K562 (cell line): Measurements from ENCODE around the gene CACNA2D3. TPM values are rescaled to one million over a fixed set of nuclear protein-coding genes. Genes with fewer than 3 reads are reported as not detected.

ENCODE experiments used
- ATAC-seq: fragments of 200-7000 bp; cut with Tn5 transposase; 3 replicates; pipeline ENCODE4 v1.9.1; 2020; ENCODE audit warnings: moderate library complexity
- BruUV-seq: library from RNA; stranded (reverse); fragments of 400-500 nt; replicated peaks from 2 replicates; lab custom pipeline; 2021; lab: Mats Ljungman, UMichigan
- CTCF ChIA-PET: fragments of 300-600 bp; formaldehyde crosslinking; extraction: SDS; loops from one replicate; lab custom pipeline; 2021; ENCODE audit warnings: low intra/inter-chr PET ratio; lab: Yijun Ruan, JAX
- POLR2A ChIA-PET: fragments of 300-600, 350-650 bp; sonication (Branson Sonifier 250); formaldehyde crosslinking; extraction: SDS; loops from one replicate; lab custom pipeline; 2021; ENCODE audit warnings: antibody characterized with exemption, inconsistent platforms; lab: Yijun Ruan, JAX
- DNase-seq, 4 experiments: peaks; one replicate each; pipeline versions ENCODE4 v3.0.0 to v3.0.0-alpha.2; 2011 to 2018; ENCODE audit warnings: low spot score in 3 of 4, mixed read lengths in 3 of 4; ENCODE audit errors: extremely low read depth in 1 of 4
- FAIRE-seq: peaks from 2 replicates; lab custom pipeline; 2011; peaks lifted over from hg19 to GRCh38; lab: Jason Lieb, UNC
- H2AFZ ChIP-seq: 2 replicates; pipeline ENCODE4 v1.6.0; 2011; ENCODE audit warnings: low read depth, low read length, control low read depth, inconsistent platforms
- H3K27ac ChIP-seq: fragments of 200-600 bp; 3 replicates; pipeline ENCODE4 v1.8.0; 2011; ENCODE audit warnings: low read depth, mild to moderate bottlenecking, control low read depth, inconsistent platforms, low read length, moderate library complexity, mixed read lengths; ENCODE audit errors: extremely low read depth
- H3K27me3 ChIP-seq, 2 experiments: fragments of 300-600 bp in 1 of 2; 2 replicates in 1 of 2; 3 replicates in 1 of 2; pipeline versions ENCODE4 v1.6.0 to v1.8.0; 2011; ENCODE audit warnings: inconsistent platforms in 2 of 2, low read length in 2 of 2, mild to moderate bottlenecking in 1 of 2, mixed read lengths in 1 of 2, moderate library complexity in 1 of 2; ENCODE audit not compliant: control insufficient read depth in 2 of 2, insufficient read depth in 2 of 2
- H3K36me3 ChIP-seq: fragments of 300-600 bp; 3 replicates; pipeline ENCODE4 v1.8.0; 2011; ENCODE audit warnings: mild to moderate bottlenecking, low read length, inconsistent platforms; ENCODE audit not compliant: control insufficient read depth, insufficient read depth
- H3K4me1 ChIP-seq, 2 experiments: fragments of 200-600 bp in 1 of 2; replicated peaks in 1 of 2; 2 replicates in 1 of 2; 3 replicates in 1 of 2; pipeline versions ENCODE4 v1.5.1 to v1.8.0; 2011; ENCODE audit warnings: inconsistent platforms in 2 of 2, low read length in 2 of 2, mild to moderate bottlenecking in 1 of 2, mixed read lengths in 1 of 2, moderate library complexity in 1 of 2; ENCODE audit not compliant: control insufficient read depth in 2 of 2, insufficient read depth in 2 of 2
- H3K4me2 ChIP-seq: 2 replicates; pipeline ENCODE4 v1.6.1; 2011; ENCODE audit warnings: low read length, control low read depth, inconsistent platforms, mixed read lengths; ENCODE audit not compliant: insufficient read depth
- H3K4me3 ChIP-seq: fragments of 200-600 bp; sonication (generic), shearing (Covaris generic); 2 replicates; pipeline ENCODE4 v1.5.1; 2016; ENCODE audit warnings: control low read depth, inconsistent platforms
- H3K79me2 ChIP-seq: fragments of 200-600 bp; 3 replicates; pipeline ENCODE4 v1.8.0; 2011; ENCODE audit warnings: low read length, inconsistent platforms; ENCODE audit not compliant: control insufficient read depth, insufficient read depth
- H3K9ac ChIP-seq, 2 experiments: 2 replicates each; pipeline versions ENCODE4 v1.6.0 to v1.6.1; 2011; ENCODE audit warnings: low read depth in 2 of 2, low read length in 2 of 2, control low read depth in 1 of 2, inconsistent platforms in 1 of 2, mild to moderate bottlenecking in 1 of 2, mixed read lengths in 1 of 2; ENCODE audit not compliant: insufficient read depth in 1 of 2
- H3K9me1 ChIP-seq: one replicate; pipeline ENCODE4 v1.6.0; 2011; ENCODE audit warnings: inconsistent platforms, mild to moderate bottlenecking, low read length, moderate library complexity; ENCODE audit not compliant: control insufficient read depth, insufficient read depth
- H3K9me3 ChIP-seq: replicated peaks from 2 replicates; pipeline ENCODE4 v1.5.1; 2011; ENCODE audit warnings: low read depth, low read length, inconsistent platforms; ENCODE audit not compliant: control insufficient read depth, insufficient read depth
- H4K20me1 ChIP-seq: replicated peaks from 2 replicates; pipeline ENCODE4 v1.6.1; 2011; ENCODE audit warnings: low read length, inconsistent platforms, mixed read lengths; ENCODE audit not compliant: control insufficient read depth, insufficient read depth
- GATAD2B ChIP-seq: fragments of 450-650 bp; IDR thresholded peaks from 2 replicates; pipeline ENCODE4 v1.6.1; 2017; ENCODE audit warnings: mild to moderate bottlenecking, borderline replicate concordance
- PCBP2 ChIP-seq: fragments of 200-400 bp; formaldehyde crosslinking; IDR thresholded peaks from 2 replicates; pipeline ENCODE4 v1.6.1; 2018; ENCODE audit warnings: low read length, low read depth, mild to moderate bottlenecking, moderate library complexity; ENCODE audit not compliant: poor library complexity, severe bottlenecking
- PYGO2 ChIP-seq: fragments of 450-650 bp; IDR thresholded peaks from 2 replicates; pipeline ENCODE4 v1.6.1; 2016; ENCODE audit warnings: mild to moderate bottlenecking, missing genetic modification characterization, moderate library complexity, missing compliant biosample characterization
- TAF7 ChIP-seq: fragments of 450-650 bp; IDR thresholded peaks from 2 replicates; pipeline ENCODE4 v1.6.1; 2016; ENCODE audit warnings: missing genetic modification characterization, missing compliant biosample characterization
- THAP12 ChIP-seq: fragments of 250-450 bp; sonication (Bioruptor Pico); IDR thresholded peaks from 2 replicates; pipeline ENCODE4 v1.9.0; 2021; ENCODE audit warnings: mild to moderate bottlenecking, inconsistent platforms
- YBX1 ChIP-seq: fragments of 450-650 bp; IDR thresholded peaks from 2 replicates; pipeline ENCODE4 v1.7.1; 2016; ENCODE audit warnings: mild to moderate bottlenecking
- ZNF282 ChIP-seq: sonication (generic); formaldehyde crosslinking; IDR thresholded peaks from 2 replicates; pipeline ENCODE4 v1.8.1; 2023; ENCODE audit warnings: missing genetic modification reagents
- WGBS: fragments of 100-300 bp; shearing (Covaris generic); methylation state at CpG from one replicate; pipeline ENCODE4 v1.1.6; 2016; ENCODE audit warnings: low coverage, mixed read lengths; ENCODE audit not compliant: insufficient coverage; ENCODE audit errors: missing lambda C conversion rate; 5-methylcytosine and 5-hydroxymethylcytosine counted together
- in situ Hi-C: fragments of 300-500 bp; cut with MboI; formaldehyde crosslinking; loops from 4 replicates; pipeline ENCODE4 v1.15.0; 2018; ENCODE audit warnings: inconsistent platforms, mixed read lengths
- intact Hi-C: fragments of 100-400 bp; cut with micrococcal nuclease; formaldehyde crosslinking; loops from 2 replicates; pipeline ENCODE4 v1.14.2; 2022
- polyA plus RNA-seq, 8 experiments: library from polyadenylated mRNA; depleted of rRNA in 4 of 8; stranded (reverse) in 5 of 8; unstranded in 3 of 8; fragments of >200 nt; fragmentation: Nextera tagmentation in 2 of 8; fragmentation: Illumina TruSeq in 1 of 8; extraction: Ambion mirVana in 2 of 8; extraction: Trizol in 1 of 8; gene quantifications; 2 replicates each; pipeline versions ENCODE4 v1.2.1 to v1.2.3, GENCODE V29; 2011 to 2014; ENCODE audit warnings: inconsistent platforms in 1 of 8, missing spikeins in 1 of 8
- total RNA-seq, 7 experiments: library from RNA; depleted of rRNA in 6 of 7; stranded (reverse); fragments of >200 nt in 6 of 7; fragmentation: Illumina TruSeq in 2 of 7; extraction: Trizol in 2 of 7; gene quantifications; 2 replicates each; pipeline versions ENCODE4 v1.2.1 to v1.2.3, GENCODE V29; 2011 to 2021; ENCODE audit warnings: low replicate concordance in 1 of 7

CACNA2D3 gene
- total and polyA plus RNA-seq, 9 of the 15 experiments (the other 6 are each of a cell fraction or from before 2014, with no cell fraction given): 0.01 TPM; not detected in 8

GRCh38 chr3:54432975-54433374, 310.6 kb downstream of the CACNA2D3 start:
- POLR2A ChIA-PET: no interaction called here
- in situ Hi-C loops: no loop called here

More at GRCh38 chr3:54432975-54433374, 310.6 kb downstream of the CACNA2D3 start:
- Histone ChIP-seq H3K4me3 (no peak overlapping the region), H3K9ac (no peak overlapping the region), H3K9me1 (no peaks in the 10 kb centered on the region), H3K4me1 (no peaks in the 10 kb centered on the region), H3K4me2 (no peak overlapping the region), H2AFZ (no peak overlapping the region), H3K79me2 (no peaks in the 10 kb centered on the region), H3K36me3 (no peaks in the 10 kb centered on the region), H3K9me3 (no peaks in the 10 kb centered on the region), H3K27ac (no peak overlapping the region), H3K27me3 (no peaks in the 10 kb centered on the region), H4K20me1 (no peaks in the 10 kb centered on the region)
- no peak for FAIRE-seq
- no peak for DNase-seq
- ATAC-seq: no peak
- TF ChIP-seq PYGO2 (tag) (no peak), YBX1 (no peak), GATAD2B (no peak), ZNF282 (CRISPR knock-in tag) (no peak), PCBP2 (no peak), TAF7 (tag) (no peak), THAP12 (CRISPR knock-in tag) (no peak)
- intact Hi-C loops: no loop called here
- CTCF ChIA-PET: no interaction called here
- no TSS peak for BruUV-seq
- WGBS: 0% methylated on average over 1 of the region's 1 CpG
